Omental fat pad (tissue), 4 donors: ENCODE data around the gene FIBCD1. TPM values are rescaled to one million over a fixed set of nuclear protein-coding genes. Genes with fewer than 3 reads are reported as not detected.
"Not testable (repeated sequence)": the region's sequence is repeated elsewhere in the genome, so short reads cannot be mapped to it uniquely, and the experiment has no call there.

Source experiments
- ATAC-seq: fragments of 150-250 bp; one replicate; pipeline ENCODE4 v1.9.1; 2016; ENCODE audit warnings: mild to moderate bottlenecking, moderate library complexity; ENCODE audit not compliant: low FRiP score
- DNase-seq: peaks from one replicate; pipeline ENCODE4 v3.0.0-alpha.2; 2019; ENCODE audit warnings: low spot score
- CTCF ChIP-seq, 3 donors: fragments of 450-650 bp; IDR thresholded peaks; one replicate each; pipeline ENCODE4 v1.5.1; 2016 to 2017; ENCODE audit warnings: antibody characterized with exemption in 3 of 3, mild to moderate bottlenecking in 3 of 3, moderate library complexity in 2 of 3
- total RNA-seq, 4 donors: library from RNA; depleted of rRNA; stranded (reverse); fragments of >200 nt; gene quantifications; one replicate each; pipeline ENCODE4 v1.1.0, GENCODE V29; 2016

The FIBCD1 gene
- total RNA-seq, 4 donors from 2014 or later: 1.6 TPM; not detected in 3

- no peak for TF ChIP-seq CTCF (IDR thresholded peaks at IDR 0.05)
- ATAC-seq: no peak
- DNase-seq: no peak
These were observed 20.8 kb upstream of the FIBCD1 start for GRCh38 chr9:130959809-130960334.

GRCh38 chr9:130958564-130958963, 19.5 kb upstream of the FIBCD1 start:
- DNase-seq, ATAC-seq: not testable (repeated sequence)

- TF ChIP-seq CTCF (IDR thresholded peaks at IDR 0.05): no peak
- no peak for DNase-seq
- ATAC-seq: no peak
These were observed 18.6 kb upstream of the FIBCD1 start for GRCh38 chr9:130957451-130958203.

- DNase-seq (no peak), ATAC-seq (no peak)
- TF ChIP-seq CTCF (IDR thresholded peaks at IDR 0.05): no peak
These were observed 17.8 kb upstream of the FIBCD1 start for GRCh38 chr9:130956636-130957450.

- ATAC-seq (no peak), DNase-seq (no peak)
- TF ChIP-seq CTCF (IDR thresholded peaks at IDR 0.05): no peak
These were observed 17.0 kb upstream of the FIBCD1 start for GRCh38 chr9:130955947-130956621.

GRCh38 chr9:130954925-130955324, 15.9 kb upstream of the FIBCD1 start:
- ATAC-seq: peak; percentile 49
- DNase-seq: not testable (repeated sequence)

GRCh38 chr9:130954317-130954716, 15.3 kb upstream of the FIBCD1 start:
- ATAC-seq (no peak), DNase-seq (no peak)
- no peak for TF ChIP-seq CTCF (IDR thresholded peaks at IDR 0.05)
